ENCODE data around the gene ZNRD2. TPM values are rescaled to one million over a fixed set of nuclear protein-coding genes. Genes with fewer than 3 reads are reported as not detected.

ZNRD2 gene
- total RNA-seq, 1 donor from 2014 or later: 32.2 TPM

GRCh38 chr11:65609229-65609628 is 39.0 kb downstream of the ZNRD2 start:
- no peak overlapping the region for H3K27ac Mint-ChIP-seq (ENCODE audit: unreplicated experiment)
- H3K9me3 Mint-ChIP-seq: no peaks in the 10 kb centered on the region
- H3K4me1 Mint-ChIP-seq: peaks cover 48% of the 10 kb centered on the region
- H3K27me3 Mint-ChIP-seq (ENCODE audit: low read depth): no peaks in the 10 kb centered on the region
- peak overlapping the region; percentile 70 for H3K4me3 Mint-ChIP-seq
- no peaks in the 10 kb centered on the region for H3K36me3 Mint-ChIP-seq (ENCODE audit: low read depth)
- no peak for TF ChIP-seq CTCF (conservative IDR thresholded peaks at IDR 0.05)
- no peak for DNase-seq (ENCODE audit: low read depth, low spot score)

- peaks cover 48% of the 10 kb centered on the region for H3K4me1 Mint-ChIP-seq
Observed at GRCh38 chr11:65609665-65610064, 39.4 kb downstream of the ZNRD2 start.

GRCh38 chr11:65610404-65610803 is 40.1 kb downstream of the ZNRD2 start:
- Mint-ChIP-seq H3K27me3 (ENCODE audit: low read depth) (no peaks in the 10 kb centered on the region), H3K36me3 (ENCODE audit: low read depth) (no peaks in the 10 kb centered on the region), H3K4me3 (peak overlapping the region; percentile 87), H3K27ac (ENCODE audit: unreplicated experiment) (no peak overlapping the region), H3K9me3 (no peaks in the 10 kb centered on the region), H3K4me1 (peaks cover 54% of the 10 kb centered on the region)
- TF ChIP-seq CTCF (conservative IDR thresholded peaks at IDR 0.05): no peak
- no peak for DNase-seq (ENCODE audit: low read depth, low spot score)

More at GRCh38 chr11:65609665-65610064, 39.4 kb downstream of the ZNRD2 start:
- no peaks in the 10 kb centered on the region for H3K36me3 Mint-ChIP-seq (ENCODE audit: low read depth)
- no peaks in the 10 kb centered on the region for H3K9me3 Mint-ChIP-seq
- no peak for DNase-seq (ENCODE audit: low read depth, low spot score)
- H3K4me3 Mint-ChIP-seq: peak overlapping the region; percentile 70
- no peak overlapping the region for H3K27ac Mint-ChIP-seq (ENCODE audit: unreplicated experiment)
- no peak for TF ChIP-seq CTCF (conservative IDR thresholded peaks at IDR 0.05)
- no peaks in the 10 kb centered on the region for H3K27me3 Mint-ChIP-seq (ENCODE audit: low read depth)

- DNase-seq (ENCODE audit: low read depth, low spot score): no peak
- Mint-ChIP-seq H3K4me1 (peaks cover 56% of the 10 kb centered on the region), H3K4me3 (peak overlapping the region; percentile 87), H3K27me3 (ENCODE audit: low read depth) (no peaks in the 10 kb centered on the region), H3K9me3 (no peaks in the 10 kb centered on the region), H3K36me3 (ENCODE audit: low read depth) (no peaks in the 10 kb centered on the region), H3K27ac (ENCODE audit: unreplicated experiment) (peak overlapping the region; percentile 67)
- TF ChIP-seq CTCF (conservative IDR thresholded peaks at IDR 0.05): no peak
Observed at GRCh38 chr11:65611028-65611757, 40.9 kb downstream of the ZNRD2 start.

GRCh38 chr11:65611758-65612603 is 41.7 kb downstream of the ZNRD2 start:
- Mint-ChIP-seq H3K27me3 (ENCODE audit: low read depth) (no peaks in the 10 kb centered on the region), H3K4me1 (peaks cover 59% of the 10 kb centered on the region), H3K4me3 (peak overlapping the region; percentile 87), H3K27ac (ENCODE audit: unreplicated experiment) (peak overlapping the region; percentile 83), H3K9me3 (no peaks in the 10 kb centered on the region), H3K36me3 (ENCODE audit: low read depth) (no peaks in the 10 kb centered on the region)
- DNase-seq (ENCODE audit: low read depth, low spot score): no peak
- TF ChIP-seq CTCF (conservative IDR thresholded peaks at IDR 0.05): no peak
